HG02852 (cell line): ENCODE measurements around the gene CSKMT.

Source experiments
- ATAC-seq: cut with Tn5 transposase; IDR thresholded peaks from one replicate; pipeline ENCODE4 v1.9.1; 2021; ENCODE audit warnings: mild to moderate bottlenecking, moderate library complexity; ENCODE audit not compliant: unreplicated experiment

The CSKMT gene

DNA sequence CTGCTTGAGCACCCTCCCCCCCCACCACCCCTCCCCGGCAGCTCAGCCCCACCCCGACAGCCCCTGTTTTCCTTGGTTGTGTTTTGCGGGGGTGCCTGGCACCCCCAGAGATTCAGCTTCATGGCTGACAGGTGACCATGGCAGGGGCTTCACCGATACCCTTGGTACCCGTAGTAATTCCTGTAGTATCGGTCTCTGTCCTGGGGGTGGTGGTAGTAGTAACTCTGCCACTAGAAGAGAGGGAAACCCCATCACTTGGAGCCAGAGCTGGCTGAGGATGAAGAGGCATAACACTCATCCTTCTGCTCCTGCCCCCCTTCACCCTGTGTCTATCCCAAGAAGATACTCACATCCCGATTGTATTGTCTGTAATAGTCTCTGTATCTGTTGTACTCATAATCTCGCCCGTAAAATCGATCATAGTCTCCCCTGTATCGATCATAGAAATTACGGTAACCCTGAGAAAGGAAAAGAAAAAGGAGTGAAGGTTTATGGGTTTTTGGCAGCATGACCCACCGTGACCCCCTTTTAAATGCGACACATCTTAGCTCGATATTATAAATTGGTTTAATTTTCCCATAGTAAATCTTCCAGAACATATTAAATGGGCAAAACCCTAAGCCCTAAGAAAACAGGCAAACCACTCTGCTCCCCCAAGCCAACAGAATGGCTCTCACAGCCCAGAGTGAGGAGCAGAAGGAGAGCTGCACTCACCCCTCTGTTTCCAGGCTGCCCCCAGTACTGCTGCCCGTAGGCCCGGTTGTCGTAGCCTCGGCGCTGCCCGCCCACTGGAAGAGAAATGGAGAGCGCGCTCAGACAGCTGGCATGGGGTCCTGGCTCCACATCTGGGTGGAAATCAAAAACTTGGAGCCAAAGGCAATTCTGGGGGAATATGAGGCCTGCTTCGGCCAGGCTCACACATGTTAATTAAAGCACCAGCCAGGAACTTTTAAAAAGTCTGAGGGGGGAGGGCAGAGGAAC lies 50.3 kb downstream of the CSKMT start:
- no peak for ATAC-seq

GRCh38 chr11:62716206-62716605 lies 51.1 kb downstream of the CSKMT start:
- no peak for ATAC-seq

DNA sequence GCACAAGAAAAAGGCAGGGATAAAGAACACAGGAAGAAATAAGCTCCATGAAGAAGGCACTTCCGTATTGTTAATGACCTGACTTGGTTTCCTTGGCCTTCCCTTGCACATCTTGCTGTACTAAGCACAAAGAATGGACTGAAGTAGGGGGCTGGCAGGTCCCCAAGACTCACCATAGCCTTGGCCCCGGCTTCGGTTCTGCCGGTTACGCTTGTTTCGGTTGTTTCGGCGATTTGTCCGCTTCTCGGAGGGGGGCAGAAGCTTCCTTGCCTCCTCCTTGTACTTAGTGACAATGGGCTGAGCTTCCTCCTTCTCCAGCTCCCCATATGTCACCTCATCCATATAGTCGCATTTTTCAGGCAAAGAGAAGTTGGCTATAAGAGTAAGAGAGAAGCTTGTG lies 51.7 kb downstream of the CSKMT start:
- ATAC-seq, result no peak
